Activated CD8-positive, alpha-beta T cell treated with anti-CD3 and anti-CD28 coated beads for 36 hours (primary cell): ENCODE results near the gene ZFYVE16. TPM values are rescaled to one million over a fixed set of nuclear protein-coding genes. Genes with fewer than 3 reads are reported as not detected.
"Not testable (repeated sequence)": the region's sequence is repeated elsewhere in the genome, so short reads cannot be mapped to it uniquely, and the experiment has no call there.

Experiments
- ATAC-seq: fragments of 200-7000 bp; cut with Tn5 transposase; one replicate; pipeline ENCODE4 v1.10.0; 2021; ENCODE audit warnings: mild to moderate bottlenecking, moderate library complexity
- CTCF ChIA-PET: fragments of 350-600 bp; sonication (Branson Sonifier 250); formaldehyde crosslinking; loops from one replicate; lab custom pipeline; 2021; ENCODE audit warnings: antibody characterized with exemption; lab: Charles Lee
- POLR2A ChIA-PET: fragments of 350-600 bp; sonication (Branson Sonifier 250); formaldehyde crosslinking; loops from one replicate; lab custom pipeline; 2021; ENCODE audit warnings: antibody characterized with exemption; lab: Charles Lee
- DNase-seq: peaks from one replicate; pipeline ENCODE4 v3.0.0-alpha.2; 2020
- H3K27ac Mint-ChIP-seq: one replicate; pipeline ENCODE4 v1.8.0; 2021; ENCODE audit warnings: mild to moderate bottlenecking, mixed read lengths
- H3K27me3 Mint-ChIP-seq: one replicate; pipeline ENCODE4 v1.8.0; 2021; ENCODE audit warnings: mixed read lengths
- H3K36me3 Mint-ChIP-seq: one replicate; pipeline ENCODE4 v1.8.0; 2021; ENCODE audit warnings: low read depth, mixed read lengths
- H3K4me1 Mint-ChIP-seq: one replicate; pipeline ENCODE4 v1.8.0; 2021; ENCODE audit warnings: low read depth, mixed read lengths
- H3K4me3 Mint-ChIP-seq: one replicate; pipeline ENCODE4 v1.8.0; 2021; ENCODE audit warnings: mild to moderate bottlenecking, moderate library complexity, mixed read lengths
- H3K9me3 Mint-ChIP-seq: one replicate; pipeline ENCODE4 v1.8.0; 2021; ENCODE audit warnings: mixed read lengths
- intact Hi-C: fragments of 100-400 bp; cut with micrococcal nuclease; formaldehyde crosslinking; loops from one replicate; pipeline ENCODE4 v1.10.0; 2022
- total RNA-seq, 2 experiments: library from RNA; stranded (reverse); gene quantifications; one replicate each; pipeline ENCODE4 v1.2.3, GENCODE V29; 2021
- TF ChIP-seq, protein P1 (sequence below): fragments of 200-600 bp; IDR thresholded peaks from one replicate; pipeline ENCODE4 v1.8.0; 2022; ENCODE audit warnings: antibody characterized with exemption, mild to moderate bottlenecking

Gene ZFYVE16
- total RNA-seq, 2 experiments from 2014 or later = 5.9 to 6.7 TPM

- peaks cover 25% of the 10 kb centered on the region for H3K9me3 Mint-ChIP-seq
- no peaks in the 10 kb centered on the region for H3K27me3 Mint-ChIP-seq
- DNase-seq = no peak
- H3K27ac Mint-ChIP-seq = no peak overlapping the region
- no peak for ATAC-seq
- ChIA-PET POLR2A (no interaction called here), CTCF (no interaction called here)
- no peaks in the 10 kb centered on the region for H3K4me1 Mint-ChIP-seq
- no peak overlapping the region for H3K4me3 Mint-ChIP-seq
- TF ChIP-seq, protein P1, sequence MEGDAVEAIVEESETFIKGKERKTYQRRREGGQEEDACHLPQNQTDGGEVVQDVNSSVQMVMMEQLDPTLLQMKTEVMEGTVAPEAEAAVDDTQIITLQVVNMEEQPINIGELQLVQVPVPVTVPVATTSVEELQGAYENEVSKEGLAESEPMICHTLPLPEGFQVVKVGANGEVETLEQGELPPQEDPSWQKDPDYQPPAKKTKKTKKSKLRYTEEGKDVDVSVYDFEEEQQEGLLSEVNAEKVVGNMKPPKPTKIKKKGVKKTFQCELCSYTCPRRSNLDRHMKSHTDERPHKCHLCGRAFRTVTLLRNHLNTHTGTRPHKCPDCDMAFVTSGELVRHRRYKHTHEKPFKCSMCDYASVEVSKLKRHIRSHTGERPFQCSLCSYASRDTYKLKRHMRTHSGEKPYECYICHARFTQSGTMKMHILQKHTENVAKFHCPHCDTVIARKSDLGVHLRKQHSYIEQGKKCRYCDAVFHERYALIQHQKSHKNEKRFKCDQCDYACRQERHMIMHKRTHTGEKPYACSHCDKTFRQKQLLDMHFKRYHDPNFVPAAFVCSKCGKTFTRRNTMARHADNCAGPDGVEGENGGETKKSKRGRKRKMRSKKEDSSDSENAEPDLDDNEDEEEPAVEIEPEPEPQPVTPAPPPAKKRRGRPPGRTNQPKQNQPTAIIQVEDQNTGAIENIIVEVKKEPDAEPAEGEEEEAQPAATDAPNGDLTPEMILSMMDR = no peak
- intact Hi-C loops = no loop called here
- H3K36me3 Mint-ChIP-seq = peaks cover 56% of the 10 kb centered on the region
These were observed 55.4 kb downstream of the ZFYVE16 start for GRCh38 chr5:80463269-80463668.

DNA sequence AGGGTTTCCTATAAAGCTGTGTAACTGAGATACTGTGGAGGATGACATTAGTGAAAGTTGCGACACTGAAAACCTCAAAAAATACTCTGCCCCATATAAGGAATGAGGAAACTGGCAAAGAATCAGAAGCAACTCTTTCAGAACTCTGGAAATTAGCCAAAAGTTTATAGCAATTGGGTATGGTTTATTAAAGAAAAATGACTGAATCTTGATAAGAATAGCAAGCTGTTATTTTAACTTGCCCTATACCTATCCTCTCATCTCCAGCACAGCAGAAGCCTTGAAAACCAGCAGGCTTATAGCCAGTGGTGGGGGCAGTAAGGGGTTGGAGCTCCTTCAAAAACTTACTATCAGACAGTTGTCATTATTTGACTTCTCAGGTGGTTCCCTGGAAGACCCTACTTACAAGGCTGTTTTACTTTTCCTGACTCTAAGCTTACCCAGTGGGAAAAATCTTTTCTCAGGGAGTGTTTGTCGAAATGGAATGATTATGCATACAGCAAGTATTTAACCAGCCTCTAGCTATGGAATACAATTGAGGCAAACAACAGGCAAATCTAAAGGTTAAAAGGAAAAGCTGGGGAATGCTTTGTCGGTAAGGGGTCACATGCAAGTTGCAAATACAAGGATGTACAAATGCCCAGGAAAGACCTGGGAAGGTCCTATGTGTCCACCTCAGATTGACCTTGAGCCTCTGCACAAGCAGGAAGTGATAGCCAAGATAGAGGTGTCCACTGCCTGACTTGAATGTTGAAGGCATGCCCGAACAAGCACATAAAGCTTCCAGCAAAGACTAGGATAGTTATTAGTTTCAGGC lies 59.0 kb downstream of the ZFYVE16 start:
- intact Hi-C loops = no loop called here
- no peaks in the 10 kb centered on the region for H3K4me1 Mint-ChIP-seq
- DNase-seq (no peak), ATAC-seq (no peak)
- no peaks in the 10 kb centered on the region for H3K27me3 Mint-ChIP-seq
- no peak overlapping the region for H3K4me3 Mint-ChIP-seq
- TF ChIP-seq, protein P1 = no peak
- H3K9me3 Mint-ChIP-seq = peaks cover 36% of the 10 kb centered on the region
- no peak overlapping the region for H3K27ac Mint-ChIP-seq
- ChIA-PET CTCF (interaction anchor here (1.1 to 1.5 kb wide), 3 partner anchors 13 to 85 kb away, joined by 3 to 4 read pairs (median 3); no protein-coding TSS in a partner anchor), POLR2A (interaction anchor here (0.7 kb wide), 1 partner anchor 365 kb away, joined by 3 read pairs; no protein-coding TSS in a partner anchor)
- H3K36me3 Mint-ChIP-seq = peaks cover 57% of the 10 kb centered on the region

- Mint-ChIP-seq H3K27ac (no peak overlapping the region), H3K36me3 (peaks cover 52% of the 10 kb centered on the region), H3K9me3 (peaks cover 27% of the 10 kb centered on the region), H3K27me3 (no peaks in the 10 kb centered on the region), H3K4me1 (no peaks in the 10 kb centered on the region), H3K4me3 (no peak overlapping the region)
- ATAC-seq (no peak), DNase-seq (no peak)
- TF ChIP-seq, protein P1 = no peak
- intact Hi-C loops = no loop called here
- ChIA-PET CTCF (no interaction called here), POLR2A (no interaction called here)
These were observed 60.3 kb downstream of the ZFYVE16 start for GRCh38 chr5:80468131-80468530.

GRCh38 chr5:80470631-80471030 lies 62.8 kb downstream of the ZFYVE16 start:
- H3K27me3 Mint-ChIP-seq, H3K27ac Mint-ChIP-seq, CTCF ChIA-PET, DNase-seq, ATAC-seq, POLR2A ChIA-PET, intact Hi-C loops, H3K4me3 Mint-ChIP-seq, H3K4me1 Mint-ChIP-seq: not testable (repeated sequence)
- peaks cover 44% of the 10 kb centered on the region for H3K36me3 Mint-ChIP-seq
- H3K9me3 Mint-ChIP-seq = peaks cover 14% of the 10 kb centered on the region

DNA sequence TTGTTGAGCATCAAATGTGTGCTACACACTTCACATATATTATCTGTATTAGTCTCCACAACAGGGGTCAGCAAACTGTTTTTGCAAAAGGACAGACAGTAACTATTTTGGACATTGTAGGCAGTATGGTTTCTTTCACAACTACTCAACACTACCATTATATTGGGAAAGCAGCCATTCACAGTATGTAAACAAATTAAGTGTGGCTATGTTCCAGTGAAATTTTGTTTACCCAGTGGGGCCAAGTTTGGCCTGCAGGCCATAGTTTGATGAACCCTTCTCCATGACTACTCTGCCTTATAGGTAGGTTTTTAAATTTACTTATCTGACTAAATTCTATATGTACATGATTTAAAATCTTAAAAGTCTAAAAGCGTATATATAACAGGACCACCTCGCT lies 67.1 kb downstream of the ZFYVE16 start:
- Mint-ChIP-seq H3K4me1 (no peaks in the 10 kb centered on the region), H3K36me3 (peaks cover 33% of the 10 kb centered on the region), H3K9me3 (peaks cover 8% of the 10 kb centered on the region), H3K27ac (no peak overlapping the region), H3K27me3 (no peaks in the 10 kb centered on the region), H3K4me3 (no peak overlapping the region)
- no peak for DNase-seq
- intact Hi-C loops = no loop called here
- ChIA-PET CTCF (no interaction called here), POLR2A (no interaction called here)
- TF ChIP-seq, protein P1 = no peak
- no peak for ATAC-seq
